GM12878 (cell line): ENCODE measurements around the gene ZNF653. TPM values are rescaled to one million over a fixed set of nuclear protein-coding genes. Genes with fewer than 3 reads are reported as not detected.
A peak's percentile ranks its signal among the peaks of the same experiment; 100 is the strongest.

Source experiments
- ATAC-seq: fragments of 200-7000 bp; cut with Tn5 transposase; 3 replicates; pipeline ENCODE4 v1.9.1; 2020; ENCODE audit warnings: mild to moderate bottlenecking, moderate library complexity
- BruUV-seq: library from RNA; stranded (reverse); fragments of 400-500 nt; replicated peaks from 2 replicates; lab custom pipeline; 2021; lab: Mats Ljungman, UMichigan
- CTCF ChIA-PET: fragments of 300-600 bp; sonication (Branson Sonifier 250); formaldehyde crosslinking; extraction: SDS; loops from one replicate; lab custom pipeline; 2021; ENCODE audit warnings: inconsistent platforms; lab: Yijun Ruan, JAX
- POLR2A ChIA-PET: fragments of 350-600 bp; formaldehyde crosslinking; extraction: SDS; loops from one replicate; lab custom pipeline; 2021; ENCODE audit warnings: inconsistent platforms; lab: Charles Lee
- RAD21 ChIA-PET: fragments of 300-600 bp; sonication (Branson Sonifier 250); formaldehyde crosslinking; loops from one replicate; lab custom pipeline; 2023; ENCODE audit warnings: antibody characterized with exemption; ENCODE audit not compliant: unreplicated experiment; lab: Charles Lee
- SMC1A ChIA-PET: fragments of 300-600 bp; sonication (Branson Sonifier 250); formaldehyde crosslinking; loops from one replicate; lab custom pipeline; 2023; ENCODE audit not compliant: unreplicated experiment, uncharacterized antibody; lab: Charles Lee
- DNase-seq: peaks from one replicate; pipeline ENCODE4 v3.0.0-alpha.2; 2011; ENCODE audit warnings: low read depth, low spot score
- FAIRE-seq: peaks from 3 replicates; lab custom pipeline; 2011; peaks lifted over from hg19 to GRCh38; lab: Jason Lieb, UNC
- H2AFZ ChIP-seq: 2 replicates; pipeline ENCODE4 v1.6.0; 2011; ENCODE audit warnings: low read depth, low read length, control low read depth; ENCODE audit not compliant: control insufficient read depth
- H3K27ac ChIP-seq: 2 replicates; pipeline ENCODE4 v1.5.1; 2011; ENCODE audit warnings: control low read depth; ENCODE audit not compliant: control insufficient read depth, insufficient read depth
- H3K27me3 ChIP-seq, 2 experiments: replicated peaks in 1 of 2; 2 replicates each; pipeline versions ENCODE4 v1.6.0 to v1.6.1; 2011; ENCODE audit warnings: low read length in 1 of 2; ENCODE audit not compliant: control insufficient read depth in 2 of 2, insufficient read depth in 2 of 2
- H3K36me3 ChIP-seq, 2 experiments: 2 replicates each; pipeline ENCODE4 v1.5.1; 2011; ENCODE audit warnings: low read length in 1 of 2; ENCODE audit not compliant: control insufficient read depth in 2 of 2, insufficient read depth in 2 of 2
- H3K4me1 ChIP-seq: 2 replicates; pipeline ENCODE4 v1.6.1; 2011; ENCODE audit warnings: mild to moderate bottlenecking, low read length, moderate library complexity, mixed read lengths; ENCODE audit not compliant: control insufficient read depth, insufficient read depth
- H3K4me2 ChIP-seq: 2 replicates; pipeline ENCODE4 v1.6.0; 2011; ENCODE audit warnings: control low read depth; ENCODE audit not compliant: control insufficient read depth, insufficient read depth
- H3K4me3 ChIP-seq: fragments of 200-600 bp; sonication (generic); 2 replicates; pipeline ENCODE4 v1.5.1; 2016
- H3K79me2 ChIP-seq: 2 replicates; pipeline ENCODE4 v1.6.0; 2011; ENCODE audit warnings: low read length; ENCODE audit not compliant: control insufficient read depth, insufficient read depth
- H3K9ac ChIP-seq: 2 replicates; pipeline ENCODE4 v1.8.0; 2011; ENCODE audit warnings: low read length, control low read depth, mixed read lengths; ENCODE audit not compliant: control insufficient read depth, insufficient read depth
- H3K9me3 ChIP-seq: replicated peaks from 3 replicates; pipeline ENCODE4 v1.5.1; 2011; ENCODE audit warnings: mild to moderate bottlenecking, low read length; ENCODE audit not compliant: control insufficient read depth, insufficient read depth
- H4K20me1 ChIP-seq: 2 replicates; pipeline ENCODE4 v1.6.0; 2011; ENCODE audit not compliant: control insufficient read depth, insufficient read depth
- ASH2L ChIP-seq: fragments of 300-600, 200-600 bp; sonication (generic); IDR thresholded peaks from 2 replicates; pipeline ENCODE4 v1.6.1; 2017; ENCODE audit warnings: low read depth, mild to moderate bottlenecking, borderline replicate concordance
- BCLAF1 ChIP-seq: fragments of 450-650 bp; IDR thresholded peaks from 2 replicates; pipeline ENCODE4 v1.6.1; 2017; ENCODE audit warnings: antibody characterized with exemption, mild to moderate bottlenecking, moderate library complexity
- BMI1 ChIP-seq: fragments of 450-650 bp; IDR thresholded peaks from 2 replicates; pipeline ENCODE4 v1.6.1; 2016; ENCODE audit warnings: mild to moderate bottlenecking, moderate library complexity, borderline replicate concordance
- CHD4 ChIP-seq: fragments of 200-600 bp; sonication (generic); IDR thresholded peaks from 2 replicates; pipeline ENCODE4 v1.6.1; 2016; ENCODE audit warnings: mild to moderate bottlenecking
- FOXK2 ChIP-seq: fragments of 450-650 bp; IDR thresholded peaks from 2 replicates; pipeline ENCODE4 v1.6.1; 2017; ENCODE audit warnings: mild to moderate bottlenecking, moderate library complexity
- HCFC1 ChIP-seq: fragments of 150-350 bp; IDR thresholded peaks from 2 replicates; pipeline ENCODE4 v1.6.1; 2014; ENCODE audit warnings: low read length
- HDAC6 ChIP-seq: fragments of 200-600 bp; sonication (generic); IDR thresholded peaks from one replicate; pipeline ENCODE4 v1.8.0; 2017; ENCODE audit warnings: antibody characterized with exemption; ENCODE audit not compliant: unreplicated experiment
- MYB ChIP-seq: fragments of 150-350 bp; IDR thresholded peaks from 2 replicates; pipeline ENCODE4 v1.6.1; 2014; ENCODE audit warnings: mild to moderate bottlenecking, low read depth, low read length, borderline replicate concordance
- NR2C2 ChIP-seq: IDR thresholded peaks from 2 replicates; pipeline ENCODE4 v1.6.1; 2011; ENCODE audit warnings: borderline replicate concordance, low read depth; ENCODE audit not compliant: control insufficient read depth, insufficient read length
- RBBP5 ChIP-seq: fragments of 200-600 bp; sonication (generic); conservative IDR thresholded peaks from 2 replicates; pipeline ENCODE4 v1.6.1; 2016
- SIX5 ChIP-seq: IDR thresholded peaks from 2 replicates; pipeline ENCODE4 v1.6.1; 2011; ENCODE audit warnings: mild to moderate bottlenecking, low read depth, low read length, moderate library complexity; ENCODE audit not compliant: severe bottlenecking
- SP1 ChIP-seq: IDR thresholded peaks from one replicate; pipeline ENCODE4 v1.6.1; 2011; ENCODE audit warnings: low read depth, low read length
- SREBF2 ChIP-seq: IDR thresholded peaks from 2 replicates; pipeline ENCODE4 v1.6.1; 2012; ENCODE audit warnings: mild to moderate bottlenecking, low read length
- USF1 ChIP-seq: IDR thresholded peaks from 2 replicates; pipeline ENCODE4 v1.6.1; 2011; ENCODE audit warnings: borderline replicate concordance, low read depth, mild to moderate bottlenecking, moderate library complexity, mixed read lengths, low read length; ENCODE audit not compliant: insufficient read depth; ENCODE audit errors: extremely low read length
- ZBTB11 ChIP-seq: fragments of 450-650 bp; formaldehyde crosslinking; IDR thresholded peaks from 2 replicates; pipeline ENCODE4 v1.5.0; 2022; ENCODE audit warnings: mild to moderate bottlenecking, missing genetic modification characterization
- ZZZ3 ChIP-seq: IDR thresholded peaks from 2 replicates; pipeline ENCODE4 v1.6.1; 2011; ENCODE audit warnings: low read depth; ENCODE audit not compliant: control insufficient read depth, insufficient read length
- WGBS: methylation state at CpG from one replicate; pipeline ENCODE4 v1.1.6; 2016; ENCODE audit warnings: low lambda C conversion rate; ENCODE audit not compliant: insufficient replicate concordance, insufficient coverage; ENCODE audit errors: missing lambda C conversion rate; 5-methylcytosine and 5-hydroxymethylcytosine counted together
- in situ Hi-C: fragments of 300-500 bp; cut with MboI; formaldehyde crosslinking; loops from 9 replicates; pipeline ENCODE4 v1.14.3; 2018; ENCODE audit warnings: mixed read lengths
- intact Hi-C: fragments of 100-400 bp; cut with micrococcal nuclease; formaldehyde crosslinking; loops from one replicate; pipeline ENCODE4 v1.14.2; 2022; ENCODE audit not compliant: unreplicated experiment
- polyA plus RNA-seq, 11 experiments: library from polyadenylated mRNA; depleted of rRNA in 4 of 11; unstranded in 6 of 11; stranded (reverse) in 5 of 11; fragments of >200 nt; fragmentation: Nextera tagmentation in 4 of 11; fragmentation: Illumina TruSeq in 1 of 11; extraction: Ambion mirVana in 4 of 11; extraction: Trizol in 1 of 11; gene quantifications; 1 replicate in 1 of 11; 2 replicates in 10 of 11; pipeline versions ENCODE4 v1.2.1 to v1.2.3, GENCODE V29; 2011 to 2016; ENCODE audit warnings: inconsistent platforms in 2 of 11, missing spikeins in 2 of 11, low read depth in 1 of 11
- total RNA-seq, 4 experiments: library from RNA; depleted of rRNA in 3 of 4; stranded (reverse); fragments of >200 nt in 3 of 4; fragmentation: Illumina TruSeq in 1 of 4; extraction: Trizol in 1 of 4; gene quantifications; 2 replicates each; pipeline versions ENCODE4 v1.2.1 to v1.2.3, GENCODE V29; 2013 to 2021

Gene ZNF653
- total and polyA plus RNA-seq, 10 of the 15 experiments (the other 5 are each of a cell fraction or from before 2014, with no cell fraction given): 2.2 to 13.2 (median 6.7) TPM; not detected in 2

- no peak for TF ChIP-seq BMI1
Observed at GRCh38 chr19:11555246-11555645, 49.6 kb upstream of the ZNF653 start (continued).

GRCh38 chr19:11554160-11554559 is 48.5 kb upstream of the ZNF653 start:
- no peak overlapping the region for H3K9ac ChIP-seq
- H2AFZ ChIP-seq: no peak overlapping the region
- H3K27ac ChIP-seq: peak overlapping the region; percentile 59
- H3K4me1 ChIP-seq: peaks cover 23% of the 10 kb centered on the region
- H3K9me3 ChIP-seq: no peaks in the 10 kb centered on the region
- no peaks in the 10 kb centered on the region for H4K20me1 ChIP-seq
- in situ Hi-C loops: no loop called here
- DNase-seq (peak; percentile 45), ATAC-seq (peak; percentile 62), FAIRE-seq (peak; percentile 74)
- peaks cover 33% of the 10 kb centered on the region for H3K79me2 ChIP-seq
- 4% methylated on average over 12 of the region's 12 CpGs for WGBS
- CTCF ChIA-PET: interaction anchor here (0.8 to 1.2 kb wide), 3 partner anchors 10 to 18 kb away, joined by 4 to 7 read pairs (median 4); no protein-coding TSS in a partner anchor
- SMC1A ChIA-PET: interaction anchor here (0.9 to 1.3 kb wide), 3 partner anchors 10 to 41 kb away, joined by 3 to 4 read pairs (median 3); no protein-coding TSS in a partner anchor
- BruUV-seq: no TSS peak
- RAD21 ChIA-PET: interaction anchor here (0.7 to 2.1 kb wide), 3 partner anchors 35 to 63 kb away, joined by 3 to 8 read pairs (median 3); no protein-coding TSS in a partner anchor
- POLR2A ChIA-PET: interaction anchor here (1.0 kb wide), 1 partner anchor 14 kb away, joined by 3 read pairs; no protein-coding TSS in a partner anchor
- no peaks in the 10 kb centered on the region for H3K27me3 ChIP-seq
- intact Hi-C loops: no loop called here
- H3K4me3 ChIP-seq: peak overlapping the region; percentile 7; the same call in 1 of the 2 replicates
- peak overlapping the region; percentile 67 for H3K4me2 ChIP-seq
- peaks cover 7 to 24% of the 10 kb centered on the region in 2 experiments; a peak in 3 of 4 replicates for H3K36me3 ChIP-seq
- TF ChIP-seq BCLAF1: no peak
- no peak for TF ChIP-seq HDAC6
- TF ChIP-seq MYB: no peak
- TF ChIP-seq CHD4: no peak
- TF ChIP-seq ZBTB11: no peak
- TF ChIP-seq NR2C2: no peak
- TF ChIP-seq SIX5: no peak
- no peak for TF ChIP-seq HCFC1
- TF ChIP-seq FOXK2: no peak
- TF ChIP-seq RBBP5: no peak
- TF ChIP-seq SP1: no peak
- TF ChIP-seq ZZZ3: no peak
- no peak for TF ChIP-seq SREBF2
- TF ChIP-seq USF1: no peak
- TF ChIP-seq ASH2L: no peak
